Dermis microvascular lymphatic vessel endothelial cell (primary cell): ENCODE results near the gene LY6G5C. TPM values are rescaled to one million over a fixed set of nuclear protein-coding genes. Genes with fewer than 3 reads are reported as not detected.

Experiments used
- total RNA-seq: library from RNA; depleted of rRNA; stranded (reverse); fragments of >200 nt; gene quantifications from 2 replicates; pipeline ENCODE4 v1.2.1, GENCODE V29; 2014

The LY6G5C gene
- total RNA-seq, 1 donor from 2014 or later = 1.2 TPM

Other genes starting within 250 kb of the LY6G5C start
- gene MICB, start 182.9 kb downstream of the LY6G5C start, total RNA-seq = 6.8 and 8.3 TPM in 2 replicates
- not detected in 2 replicates for gene MCCD1, start 152.1 kb downstream of the LY6G5C start, total RNA-seq
- gene DDX39B, start 139.1 kb downstream of the LY6G5C start, total RNA-seq = 318 and 410 TPM in 2 replicates
- gene ATP6V1G2, start 134.5 kb downstream of the LY6G5C start, total RNA-seq = 0.13 TPM in 1 of 2 replicates, not detected in the other
- 19.8 and 24.7 TPM in 2 replicates for gene NFKBIL1, start 133.5 kb downstream of the LY6G5C start, total RNA-seq
- gene LTA, start 108.8 kb downstream of the LY6G5C start, total RNA-seq = not detected in 2 replicates
- gene TNF, start 105.5 kb downstream of the LY6G5C start, total RNA-seq = not detected in 2 replicates
- 6.4 and 11.8 TPM in 2 replicates for gene LTB, start 98.6 kb downstream of the LY6G5C start, total RNA-seq
- gene LST1, start 94.8 kb downstream of the LY6G5C start, total RNA-seq = 0.51 TPM in 1 of 2 replicates, not detected in the other
- not detected in 2 replicates for gene NCR3, start 88.1 kb downstream of the LY6G5C start, total RNA-seq
- gene AIF1, start 65.8 kb downstream of the LY6G5C start, total RNA-seq = 0.13 TPM in 2 replicates
- 19.8 and 35.0 TPM in 2 replicates for gene PRRC2A, start 60.4 kb downstream of the LY6G5C start, total RNA-seq
- 86.7 and 158 TPM in 2 replicates for gene BAG6, start 28.4 kb downstream of the LY6G5C start, total RNA-seq
- 0.39 and 0.51 TPM in 2 replicates for gene APOM, start 25.2 kb downstream of the LY6G5C start, total RNA-seq
- 15.8 and 22.9 TPM in 2 replicates for gene C6orf47, start 20.3 kb downstream of the LY6G5C start, total RNA-seq
- gene GPANK1, start 16.1 kb downstream of the LY6G5C start, total RNA-seq = 9.0 and 11.5 TPM in 2 replicates
- gene CSNK2B, start 15.0 kb downstream of the LY6G5C start, total RNA-seq = 76.5 and 99.5 TPM in 2 replicates
- 0.64 and 2.0 TPM in 2 replicates for gene LY6G5B, start 11.1 kb downstream of the LY6G5C start, total RNA-seq
- 43.8 and 59.8 TPM in 2 replicates for gene ABHD16A, start 22.3 kb upstream of the LY6G5C start, total RNA-seq
- gene LY6G6F, start 25.8 kb upstream of the LY6G5C start, total RNA-seq = not detected in 2 replicates
- not detected in 2 replicates for gene LY6G6D, start 34.3 kb upstream of the LY6G5C start, total RNA-seq
- gene LY6G6C, start 40.7 kb upstream of the LY6G5C start, total RNA-seq = not detected in 2 replicates
- not detected in 2 replicates for gene MPIG6B, start 42.3 kb upstream of the LY6G5C start, total RNA-seq
- gene DDAH2, start 48.2 kb upstream of the LY6G5C start, total RNA-seq = 108 and 125 TPM in 2 replicates
- gene CLIC1, start 55.5 kb upstream of the LY6G5C start, total RNA-seq = 464 and 694 TPM in 2 replicates
- gene MSH5, start 58.9 kb upstream of the LY6G5C start, total RNA-seq = 2.8 and 4.5 TPM in 2 replicates
- gene SAPCD1, start 81.6 kb upstream of the LY6G5C start, total RNA-seq = 2.0 and 3.3 TPM in 2 replicates
- gene VWA7, start 96.3 kb upstream of the LY6G5C start, total RNA-seq = under 0.01 and 0.13 TPM in 2 replicates
- gene VARS1, start 114.7 kb upstream of the LY6G5C start, total RNA-seq = 48.1 and 53.7 TPM in 2 replicates
- 29.5 and 39.2 TPM in 2 replicates for gene LSM2, start 125.9 kb upstream of the LY6G5C start, total RNA-seq
- 1.2 and 1.4 TPM in 2 replicates for gene HSPA1L, start 134.2 kb upstream of the LY6G5C start, total RNA-seq
- gene HSPA1A, start 134.5 kb upstream of the LY6G5C start, total RNA-seq = 67.4 and 81.8 TPM in 2 replicates
- 27.6 and 37.1 TPM in 2 replicates for gene HSPA1B, start 146.7 kb upstream of the LY6G5C start, total RNA-seq
- gene NEU1, start 181.8 kb upstream of the LY6G5C start, total RNA-seq = 50.2 and 73.0 TPM in 2 replicates
- under 0.01 TPM in 2 replicates for gene SLC44A4, start 197.9 kb upstream of the LY6G5C start, total RNA-seq
- 25.9 and 37.4 TPM in 2 replicates for gene EHMT2, start 216.6 kb upstream of the LY6G5C start, total RNA-seq
- 2.2 and 3.0 TPM in 2 replicates for gene ZBTB12, start 221.0 kb upstream of the LY6G5C start, total RNA-seq
- gene C2, start 246.7 kb upstream of the LY6G5C start, total RNA-seq = 0.13 TPM in 1 of 2 replicates, not detected in the other